ENCODE measurements around the gene SYNE2.

The SYNE2 gene

DNA sequence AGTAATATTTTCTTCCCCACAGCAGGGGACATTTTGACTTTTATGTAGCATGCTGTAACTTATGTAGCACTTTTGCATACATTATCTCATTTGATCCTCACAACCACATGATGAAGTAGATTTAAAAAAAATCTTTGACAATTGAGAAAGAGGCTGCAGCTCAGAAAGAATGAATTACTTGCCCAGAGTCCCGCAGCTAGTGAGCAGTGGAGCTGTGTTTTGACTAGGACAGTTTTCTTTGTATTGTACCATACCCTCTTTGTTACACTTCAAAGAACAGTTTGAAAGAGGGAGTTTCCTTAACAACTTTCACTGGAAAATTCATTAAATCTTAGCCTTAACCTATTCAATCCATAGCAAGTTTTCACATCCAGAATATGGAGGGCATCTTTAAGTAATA is 58.6 kb downstream of the SYNE2 start:
- no peak for DNase-seq (ENCODE audit: low read depth in 2 of 2)

DNA sequence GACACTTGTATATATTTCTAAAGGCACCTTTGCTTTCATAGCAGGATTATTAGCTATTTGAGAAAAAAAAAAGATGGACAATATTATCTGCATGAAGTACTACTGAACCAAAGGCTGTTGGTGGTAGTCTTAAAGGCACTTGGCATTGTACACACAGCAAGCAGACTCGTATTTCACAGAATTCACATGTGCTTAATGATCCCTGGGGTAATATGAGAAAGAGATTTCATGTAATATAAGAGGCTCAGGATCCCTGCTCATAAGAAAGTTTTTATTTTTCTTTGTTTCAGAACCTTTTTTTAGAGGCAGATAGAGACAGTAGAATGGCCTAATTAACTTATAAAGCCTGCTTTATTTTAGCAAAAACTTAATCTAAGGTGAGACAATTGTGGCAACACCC is 59.5 kb downstream of the SYNE2 start:
- no peak for DNase-seq (ENCODE audit: low read depth in 2 of 2)

DNA sequence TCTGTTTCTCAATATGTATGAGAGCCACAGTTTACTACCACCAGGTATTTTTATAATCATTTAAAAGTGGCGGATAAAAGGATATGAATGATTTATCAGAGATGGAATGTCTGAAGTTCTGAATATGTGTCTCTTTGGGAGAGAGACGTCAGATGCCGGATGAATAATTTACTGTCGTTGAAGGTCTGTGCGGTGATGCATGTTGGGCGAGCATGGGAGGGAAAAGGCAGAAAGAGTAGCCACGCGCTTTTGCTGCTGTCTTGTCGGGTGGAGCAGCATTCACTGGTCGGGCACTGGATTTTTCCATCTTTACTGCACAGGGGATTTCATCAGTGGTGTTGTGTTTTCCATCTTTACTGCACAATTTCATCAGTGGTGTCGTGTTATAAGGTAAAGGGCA is 65.6 kb downstream of the SYNE2 start:
- no peak for DNase-seq (ENCODE audit: low read depth in 2 of 2)

DNA sequence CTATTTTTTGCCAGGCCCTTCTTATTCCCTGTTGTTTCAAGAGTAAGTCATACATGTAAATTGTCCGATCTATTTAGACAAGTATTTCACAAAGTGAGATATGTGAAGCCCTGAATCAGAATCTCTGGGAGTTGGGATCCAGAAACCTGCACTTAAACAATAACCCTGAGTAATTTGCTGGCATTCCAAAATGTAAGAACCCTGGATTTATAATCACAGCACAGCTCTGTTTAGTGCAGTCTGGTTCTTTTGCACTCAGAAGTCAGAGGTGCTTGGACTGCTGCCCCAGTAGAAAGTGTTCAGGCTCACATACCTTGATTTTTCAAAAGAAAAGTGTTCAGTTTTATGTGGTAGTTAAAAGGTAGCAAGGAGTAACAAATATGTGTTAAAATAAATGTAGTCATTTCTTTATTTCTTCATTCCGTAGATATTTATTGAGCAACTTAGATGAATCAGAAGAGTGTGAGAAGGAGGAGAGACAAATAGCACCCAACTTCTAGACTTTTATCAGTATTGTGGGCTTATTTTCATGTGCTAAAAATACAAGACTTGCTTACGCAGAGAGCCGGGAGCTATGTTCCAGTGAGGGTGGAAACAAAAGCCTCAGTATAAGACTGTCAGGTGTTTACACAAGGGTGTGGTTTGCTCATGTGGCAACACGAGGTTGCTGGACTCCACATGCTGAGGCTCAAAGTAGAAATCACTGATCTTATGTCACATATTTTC is 70.1 kb downstream of the SYNE2 start:
- no peak for DNase-seq (ENCODE audit: low read depth in 2 of 2)

DNA sequence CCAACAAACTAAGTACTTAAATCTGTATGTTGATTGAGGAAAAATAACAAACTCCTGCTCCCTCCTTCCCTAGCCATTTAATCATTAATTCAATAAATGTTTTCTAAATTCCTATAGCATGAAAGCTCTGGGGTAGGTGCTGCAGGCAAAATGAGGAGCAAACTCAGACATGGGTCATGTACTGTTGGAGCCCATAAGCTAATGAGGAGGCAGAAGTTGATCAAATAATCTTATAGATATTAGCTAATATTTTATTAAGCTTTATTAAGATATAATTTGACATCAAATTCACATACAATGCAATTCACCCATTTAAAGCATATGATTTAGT is 70.6 kb downstream of the SYNE2 start:
- no peak for DNase-seq (ENCODE audit: low read depth in 2 of 2)

DNA sequence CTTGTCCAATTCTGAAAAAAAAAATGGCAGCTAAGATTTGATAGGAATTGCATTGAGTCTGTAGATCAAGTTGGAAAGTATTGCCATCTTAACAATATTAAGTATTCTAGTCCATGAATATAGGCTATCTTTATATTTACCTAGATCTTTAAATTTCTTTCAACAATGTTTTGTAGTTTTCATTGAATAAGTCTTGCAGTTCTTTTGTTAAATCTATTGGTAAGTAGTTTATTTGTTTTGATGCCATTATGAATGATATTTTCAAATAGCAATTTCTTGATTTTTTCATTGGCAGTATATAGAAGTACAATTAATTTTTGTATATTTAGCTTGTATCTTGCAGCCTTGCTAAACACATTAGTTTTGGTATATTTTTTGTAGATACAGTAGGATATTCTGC is 71.6 kb downstream of the SYNE2 start:
- no peak for DNase-seq (ENCODE audit: low read depth in 2 of 2)

DNA sequence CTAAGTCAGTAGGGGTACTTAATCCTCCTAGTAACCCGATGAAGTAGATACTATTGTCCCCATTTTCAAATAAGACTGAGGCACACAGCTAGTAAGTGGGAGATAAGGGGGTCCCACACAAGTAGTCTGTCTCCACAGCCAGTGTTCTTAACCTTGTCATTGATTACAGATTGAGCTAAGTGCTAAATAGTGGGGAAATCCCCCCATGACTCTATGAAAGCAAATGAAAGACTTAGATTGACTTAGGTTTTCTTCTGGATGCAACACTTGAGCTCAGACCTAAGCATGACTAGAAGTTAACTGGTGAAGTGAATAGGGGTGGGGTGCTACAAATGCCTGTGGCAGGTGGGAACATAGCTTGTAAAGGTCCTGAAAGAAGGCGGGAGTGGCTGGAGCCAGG is 73.8 kb downstream of the SYNE2 start:
- no peak for DNase-seq (ENCODE audit: low read depth in 2 of 2)

DNA sequence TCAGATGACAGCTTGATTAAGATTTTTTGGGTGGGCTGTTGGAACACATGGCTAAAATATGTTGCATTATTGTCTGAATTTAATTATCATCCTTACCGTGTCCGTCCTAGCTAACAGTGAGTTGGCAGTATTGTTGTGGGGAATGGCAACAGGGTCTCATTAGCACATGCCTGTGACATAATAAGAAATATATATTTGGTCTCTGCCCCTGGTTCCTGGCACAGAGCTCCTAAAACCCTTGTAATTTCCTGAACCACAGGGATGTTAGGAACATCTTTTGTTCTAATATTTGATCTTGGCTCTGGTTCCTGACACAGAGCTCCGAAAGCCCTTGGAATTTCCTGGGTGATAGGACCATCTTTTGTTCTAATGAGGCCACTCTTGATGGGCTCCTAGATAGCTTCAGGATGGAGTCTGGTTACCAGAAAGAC is 76.0 kb downstream of the SYNE2 start:
- DNase-seq (ENCODE audit: low read depth in 2 of 2): no peak

DNA sequence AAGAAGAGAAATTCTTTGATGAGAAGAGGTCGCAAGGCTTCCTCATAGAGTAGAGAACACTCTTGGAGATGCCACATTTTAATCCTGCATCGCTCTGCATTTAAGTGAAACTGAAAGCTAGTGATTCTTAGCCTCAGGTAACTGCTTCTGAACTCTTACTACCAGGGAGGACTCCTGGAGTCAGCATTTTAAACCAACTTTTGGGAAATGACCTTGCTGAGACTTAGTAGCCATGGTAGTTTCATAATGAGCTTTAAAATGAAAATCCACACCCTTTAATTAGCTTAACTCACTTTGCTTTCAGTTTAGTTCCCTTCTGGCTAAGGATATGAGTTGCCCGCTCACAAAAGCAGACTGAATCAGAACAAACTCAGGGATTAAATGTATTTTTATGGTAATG is 80.3 kb downstream of the SYNE2 start:
- DNase-seq (ENCODE audit: low read depth in 2 of 2): no peak

DNA sequence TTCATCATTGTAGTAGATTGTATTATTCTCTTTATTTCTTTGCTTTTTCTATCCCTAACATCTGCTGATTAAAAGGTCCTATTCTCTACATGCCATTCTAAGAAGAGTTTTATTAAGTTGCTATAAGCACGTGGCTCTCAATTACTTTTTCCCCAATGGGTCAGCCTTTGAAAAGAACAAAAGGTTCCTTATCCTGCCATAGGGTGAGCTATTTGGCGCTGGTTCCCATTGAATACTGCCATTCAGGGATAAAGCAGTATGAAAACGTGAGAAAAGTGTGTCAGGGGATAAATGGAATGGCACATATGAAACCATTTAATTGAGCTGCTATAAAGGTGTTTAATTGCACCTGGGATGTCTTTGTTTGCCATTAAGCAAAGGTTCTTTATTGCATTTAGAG is 80.9 kb downstream of the SYNE2 start:
- DNase-seq (ENCODE audit: low read depth in 2 of 2): no peak

DNA sequence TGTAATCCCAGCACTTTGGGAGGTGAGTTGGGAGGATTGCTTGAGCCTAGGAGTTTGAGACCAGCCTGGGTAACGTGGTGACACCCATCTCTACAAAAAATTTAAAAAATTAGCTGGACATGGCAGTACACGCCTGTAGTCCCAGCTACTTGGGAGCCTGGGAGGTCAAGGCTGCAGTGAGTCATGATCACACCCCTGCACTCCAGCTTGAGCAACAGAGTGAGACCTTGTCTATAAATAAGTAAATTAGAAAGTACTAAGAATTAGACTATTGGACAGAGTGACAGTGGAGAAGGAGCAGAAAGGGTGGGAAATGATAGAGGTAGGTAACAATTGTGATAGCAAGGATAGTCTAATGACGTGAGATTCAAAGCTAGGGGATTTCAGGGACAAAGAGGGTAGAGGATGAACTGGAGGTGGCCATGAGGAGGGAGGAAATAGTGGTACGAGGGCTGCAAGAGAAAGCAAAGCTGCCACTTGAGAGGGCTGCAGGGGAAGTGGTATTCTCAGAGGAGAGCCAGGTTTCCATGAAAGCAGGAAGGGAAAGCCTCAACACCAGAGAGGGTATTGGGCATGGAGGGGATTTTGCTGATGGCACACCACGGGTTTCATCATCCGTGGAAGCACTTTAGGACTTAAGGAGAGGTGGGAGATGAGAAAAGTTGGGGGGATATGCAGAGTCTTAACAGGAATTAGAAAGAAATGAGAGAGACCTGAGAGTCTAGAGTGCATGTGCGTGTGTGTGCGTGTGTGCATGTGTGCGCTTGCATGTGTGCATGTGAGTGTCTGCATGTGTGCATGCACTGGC is 85.6 kb downstream of the SYNE2 start:
- no peak for DNase-seq (ENCODE audit: low read depth in 2 of 2)

DNA sequence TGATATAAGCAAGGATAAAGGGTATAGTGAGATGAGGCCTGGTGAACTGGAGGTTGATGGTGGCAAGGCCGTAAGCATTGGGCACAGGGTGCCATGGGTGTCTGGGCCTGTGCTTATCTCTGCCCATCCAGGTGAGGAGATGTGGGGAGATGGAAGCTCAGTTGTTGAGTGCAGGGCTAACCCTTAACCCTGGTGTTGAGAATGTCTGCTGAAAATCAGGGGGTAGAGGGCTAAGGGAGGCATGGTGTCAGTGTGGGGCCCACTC is 86.1 kb downstream of the SYNE2 start:
- no peak for DNase-seq (ENCODE audit: low read depth in 2 of 2)

DNA sequence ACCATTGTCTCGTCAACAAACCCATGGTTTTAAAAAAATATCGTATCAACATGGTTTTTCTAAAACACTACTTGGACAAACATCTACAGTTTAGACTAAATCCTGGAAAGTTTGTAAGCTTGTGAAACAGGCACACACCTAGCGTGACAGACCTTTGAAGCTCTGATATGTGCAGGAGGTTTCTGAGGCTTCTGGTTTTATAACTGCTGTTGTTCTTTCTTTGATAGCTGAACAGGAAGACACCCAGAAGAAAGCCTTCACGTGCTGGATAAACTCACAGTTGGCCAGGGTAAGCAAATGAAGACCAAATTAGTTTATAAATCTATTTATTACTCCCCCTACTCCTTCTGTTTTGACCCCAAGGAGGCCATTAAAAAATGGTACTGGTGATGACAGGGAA is 87.6 kb downstream of the SYNE2 start:
- no peak for DNase-seq (ENCODE audit: low read depth in 2 of 2)

DNA sequence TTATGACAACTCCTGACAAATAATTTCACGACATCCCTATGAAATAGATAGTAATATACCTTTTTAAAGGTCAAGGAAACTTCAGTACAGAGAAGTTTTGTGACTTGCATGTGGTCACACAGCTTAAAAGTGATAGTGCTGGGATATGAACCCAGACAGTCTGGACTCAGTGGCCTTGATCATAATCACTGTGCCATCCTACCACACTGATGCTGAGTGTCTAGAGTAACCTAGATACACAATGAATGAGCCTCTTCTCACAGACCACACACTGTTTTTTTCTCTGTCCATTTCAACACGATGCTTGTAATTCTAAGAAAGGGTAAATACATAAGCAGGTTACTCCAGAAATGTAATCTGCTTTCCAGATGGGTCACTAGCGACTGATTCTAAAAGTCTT is 88.2 kb downstream of the SYNE2 start:
- no peak for DNase-seq (ENCODE audit: low read depth in 2 of 2)

DNA sequence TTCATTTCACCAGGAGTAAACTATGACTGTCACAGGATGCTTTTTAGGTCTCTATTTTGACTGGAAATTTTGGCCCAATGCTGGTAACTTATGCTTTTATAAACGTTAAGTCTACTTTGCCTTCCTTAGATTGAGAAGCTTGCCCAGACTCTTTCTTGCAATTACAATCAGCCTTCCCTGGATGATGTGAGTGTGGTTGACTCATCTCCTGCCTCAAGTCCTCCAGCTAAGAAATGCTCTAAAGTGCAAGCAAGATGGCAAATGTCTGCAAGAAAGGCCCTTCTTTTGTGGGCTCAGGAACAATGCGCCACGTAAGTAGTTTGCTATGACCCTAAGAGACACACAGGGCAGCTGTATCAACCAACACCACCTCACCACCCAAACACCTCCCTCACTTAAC is 96.9 kb downstream of the SYNE2 start:
- no peak for DNase-seq (ENCODE audit: low read depth in 2 of 2)

DNA sequence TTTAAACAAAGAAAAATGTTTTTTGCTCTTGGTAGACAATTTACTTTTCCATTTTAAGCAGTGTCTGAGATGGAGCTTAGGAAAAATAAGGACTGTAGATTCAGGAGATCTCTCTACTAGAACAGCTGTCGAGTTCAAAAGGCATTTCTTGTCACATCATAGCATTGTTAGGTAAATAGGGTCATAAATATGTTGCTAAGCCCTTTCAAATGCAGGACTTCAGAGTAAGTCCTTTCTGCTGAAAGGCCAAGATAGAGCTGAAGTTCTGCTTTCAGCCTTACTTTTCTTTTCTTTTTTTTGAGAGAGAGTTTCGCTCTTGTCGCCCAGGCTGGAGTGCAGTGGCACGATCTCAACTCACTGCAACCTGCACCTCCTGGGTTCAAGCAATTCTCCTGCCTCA is 98.2 kb downstream of the SYNE2 start:
- no peak for DNase-seq (ENCODE audit: low read depth in 2 of 2)

DNA sequence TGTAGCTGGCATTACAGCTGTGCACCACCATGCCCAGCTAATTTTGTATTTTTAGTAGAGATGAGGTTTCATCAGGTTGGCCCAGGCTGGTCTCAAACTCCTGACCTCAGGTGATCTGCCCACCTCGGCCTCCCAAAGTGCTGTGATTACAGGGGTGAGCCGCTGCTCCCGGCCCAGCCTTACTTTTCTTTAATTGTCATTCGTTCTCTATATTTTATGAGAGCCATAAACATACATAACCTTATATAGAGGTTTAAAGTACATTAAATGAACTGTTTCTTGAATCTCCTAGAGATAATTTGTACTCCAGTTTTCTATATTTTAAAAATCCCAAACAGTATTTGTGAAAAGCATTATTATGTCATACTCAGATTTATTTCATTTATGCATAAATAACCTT is 98.6 kb downstream of the SYNE2 start:
- DNase-seq (ENCODE audit: low read depth in 2 of 2): no peak

DNA sequence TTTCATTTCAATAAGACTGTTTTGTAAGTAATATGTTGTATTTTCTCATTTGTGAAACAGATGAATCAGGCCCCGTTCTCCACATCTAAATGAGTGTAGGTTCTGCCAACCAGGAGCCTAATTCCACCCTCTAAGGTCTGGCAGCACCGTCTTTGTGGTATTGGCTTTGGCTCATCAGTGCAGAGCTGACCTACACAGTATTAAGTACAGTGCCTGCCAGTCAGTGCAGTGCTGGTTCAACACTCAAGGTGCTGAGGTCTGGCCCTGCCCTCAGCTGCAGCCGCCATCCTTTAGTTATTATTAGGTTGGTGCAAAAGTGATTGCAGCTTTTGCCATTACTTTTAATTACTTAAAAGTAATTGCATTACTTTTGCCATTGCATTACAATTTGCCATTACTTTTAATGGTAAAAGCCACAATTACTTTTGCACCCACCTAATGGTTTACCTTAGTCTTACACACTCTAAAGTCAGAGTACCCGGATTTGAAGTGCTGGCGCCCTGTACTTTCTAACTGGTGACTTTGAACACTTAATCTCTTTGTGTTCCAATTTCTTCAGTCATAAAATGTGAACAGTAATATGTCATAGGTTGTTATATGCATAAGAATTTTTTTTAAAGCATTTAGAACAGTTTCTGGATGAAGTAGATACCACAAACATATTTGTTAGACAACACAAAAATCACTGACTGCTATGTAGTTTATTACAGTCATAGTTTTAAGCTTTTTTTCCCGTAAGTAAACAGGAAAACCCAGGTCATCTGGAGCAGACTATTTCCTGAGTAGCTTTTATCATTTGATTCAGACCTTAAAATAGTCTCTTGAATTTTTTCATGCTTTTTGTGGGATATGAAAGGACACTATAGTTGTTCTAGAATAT is 99.5 kb downstream of the SYNE2 start:
- DNase-seq (ENCODE audit: low read depth in 2 of 2): no peak

DNA sequence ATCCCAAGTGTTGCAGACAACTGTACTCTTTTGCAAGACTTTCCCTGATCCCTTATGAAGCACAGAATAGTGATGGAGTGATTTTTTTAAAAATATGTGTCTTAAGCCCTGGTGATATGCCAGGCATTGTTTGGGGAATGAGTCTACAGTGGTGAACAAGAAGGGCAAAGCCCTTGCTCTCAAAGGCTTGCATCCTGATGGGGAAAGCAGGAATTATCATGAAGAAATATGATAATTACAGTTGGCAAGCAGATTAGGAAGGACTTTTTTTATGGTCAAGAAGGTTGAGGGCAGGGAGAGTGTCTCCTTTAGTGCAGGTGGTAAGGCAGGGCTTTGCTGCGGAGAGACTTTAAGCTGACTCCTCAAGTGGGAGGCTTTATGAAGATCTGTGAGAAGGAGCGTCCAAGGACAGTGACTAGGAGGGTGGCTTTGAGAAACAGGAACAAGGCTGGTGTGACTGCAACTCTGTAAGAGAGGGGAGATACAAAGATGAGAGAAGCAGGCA is 100.2 kb downstream of the SYNE2 start:
- DNase-seq (ENCODE audit: low read depth in 2 of 2): no peak

DNA sequence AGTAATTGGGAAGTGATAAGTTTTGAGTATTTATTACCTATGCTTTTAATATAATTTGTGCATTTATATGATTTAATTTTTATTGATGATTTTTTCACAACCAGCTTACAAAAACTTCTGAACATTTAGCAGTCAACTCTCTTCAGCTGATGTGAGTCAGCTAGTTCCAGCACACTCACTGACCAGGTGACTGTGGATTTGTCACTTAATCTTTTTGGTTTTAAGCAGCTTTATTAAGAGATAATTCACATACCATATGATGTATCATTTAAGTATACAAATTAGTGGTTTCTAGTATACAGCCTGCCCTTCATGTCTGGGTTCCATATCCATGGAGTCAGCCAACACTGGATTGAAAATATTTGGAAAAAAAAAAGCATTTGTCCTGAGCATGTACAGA is 103.5 kb downstream of the SYNE2 start:
- DNase-seq (ENCODE audit: low read depth in 2 of 2): no peak

DNA sequence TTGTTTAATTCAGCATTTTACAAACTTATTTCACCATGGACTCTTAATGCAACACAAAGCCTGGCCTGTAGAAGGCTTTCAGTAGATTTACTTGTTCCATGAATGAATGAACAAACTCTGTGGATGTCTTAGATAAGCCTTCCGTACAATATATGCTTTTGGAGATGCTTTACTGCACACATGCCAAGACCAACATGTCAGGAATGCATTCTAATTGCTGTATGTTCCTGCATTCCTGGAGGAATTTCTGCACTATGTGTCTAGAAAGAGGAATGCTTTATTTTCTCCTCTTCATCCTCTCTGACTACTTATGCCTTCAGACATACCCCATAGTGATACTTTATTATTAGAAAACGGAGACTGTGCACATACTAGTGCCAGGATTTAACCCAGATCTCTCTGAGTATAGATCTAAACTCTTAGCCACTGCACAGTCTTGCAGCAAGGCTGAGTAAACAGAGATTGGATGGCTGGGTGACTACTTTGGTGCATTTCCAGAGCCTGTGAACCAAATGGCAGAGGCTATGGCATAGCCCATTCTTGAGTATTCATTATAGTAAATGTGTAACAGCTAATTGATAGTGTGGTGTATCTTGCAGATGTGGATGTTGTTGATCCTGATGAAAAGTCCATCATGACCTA is 108.2 kb downstream of the SYNE2 start:
- DNase-seq (ENCODE audit: low read depth in 2 of 2): no peak

DNA sequence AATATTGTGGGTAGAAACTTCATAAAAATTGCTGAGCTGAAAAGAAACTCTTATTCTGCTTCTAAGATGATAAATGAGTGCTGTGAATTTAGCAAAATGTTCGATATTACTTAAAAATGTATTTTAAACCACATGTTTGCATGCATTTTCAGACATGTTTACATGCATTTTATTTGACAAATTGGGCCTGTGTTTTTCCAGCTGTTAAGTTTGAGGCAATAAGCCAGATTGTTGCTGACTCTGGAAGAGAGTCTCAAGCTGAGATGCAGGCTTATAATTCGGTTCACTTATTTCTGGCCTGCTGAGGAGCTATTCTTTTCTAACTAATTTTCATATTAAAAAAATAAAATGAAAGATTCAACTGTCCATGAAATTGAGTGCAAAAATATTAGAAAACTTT is 110.1 kb downstream of the SYNE2 start:
- no peak for DNase-seq (ENCODE audit: low read depth in 2 of 2)

Measured in stimulated activated CD4-positive, alpha-beta T cell treated with anti-CD3 and anti-CD28 coated beads, Interleukin-12 subunit alpha, Interleukin-12 subunit beta, amount 100 ng/mL, for 24 hours (primary cell).